Choroid plexus epithelial cell (primary cell): ENCODE results near the gene ADGRD2.

Experiments used
- DNase-seq: peaks from one replicate; pipeline ENCODE4 v3.0.0-alpha.2; 2010; ENCODE audit warnings: low read depth
- H3K4me3 ChIP-seq: 2 replicates; pipeline ENCODE4 v1.5.1; 2011; ENCODE audit warnings: low read depth, mild to moderate bottlenecking, control low read depth, low read length, moderate library complexity
- CTCF ChIP-seq: conservative IDR thresholded peaks from 2 replicates; pipeline ENCODE4 v1.5.1; 2011; ENCODE audit warnings: low read depth, mild to moderate bottlenecking, control low read depth, inconsistent platforms, low read length, moderate library complexity

The ADGRD2 gene

DNA sequence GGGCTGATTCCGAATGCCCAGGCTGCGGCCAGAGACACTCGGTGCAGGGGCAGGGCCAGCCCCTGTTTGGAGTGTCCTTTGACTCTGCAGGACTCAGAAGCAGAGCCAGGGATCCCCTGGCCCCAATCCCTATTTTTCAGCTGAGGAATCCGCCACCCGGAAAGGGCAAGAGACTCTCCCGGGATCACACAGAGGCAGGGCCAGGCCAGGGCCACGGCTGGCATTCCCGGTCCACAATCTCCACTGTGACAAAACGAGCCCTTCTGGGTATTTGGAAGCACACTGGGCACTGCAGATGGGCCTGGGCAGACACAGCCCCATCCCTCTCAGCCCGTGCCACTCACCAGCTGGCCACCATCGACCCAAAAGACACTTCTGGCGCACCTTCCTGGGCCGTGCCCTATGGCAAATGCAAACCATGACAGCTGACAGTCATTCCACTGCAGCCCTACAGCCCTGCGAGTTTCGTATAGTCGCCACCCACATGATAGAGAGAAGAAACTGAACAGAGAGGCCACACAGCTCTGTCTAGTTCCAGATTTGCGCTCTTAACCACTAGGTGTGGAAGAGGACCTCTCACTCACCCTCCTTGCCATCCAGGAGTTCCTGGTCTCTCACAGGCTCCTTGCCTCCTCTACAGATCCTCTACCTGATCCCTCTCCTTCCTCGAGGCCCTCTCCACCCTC lies 43.7 kb downstream of the ADGRD2 start:
- H3K4me3 ChIP-seq: no peak overlapping the region
- no peak for TF ChIP-seq CTCF
- no peak for DNase-seq

- no peak overlapping the region for H3K4me3 ChIP-seq
- no peak for DNase-seq
- TF ChIP-seq CTCF: no peak
Observed at GRCh38 chr9:124495126-124496074, 45.1 kb downstream of the ADGRD2 start.

DNA sequence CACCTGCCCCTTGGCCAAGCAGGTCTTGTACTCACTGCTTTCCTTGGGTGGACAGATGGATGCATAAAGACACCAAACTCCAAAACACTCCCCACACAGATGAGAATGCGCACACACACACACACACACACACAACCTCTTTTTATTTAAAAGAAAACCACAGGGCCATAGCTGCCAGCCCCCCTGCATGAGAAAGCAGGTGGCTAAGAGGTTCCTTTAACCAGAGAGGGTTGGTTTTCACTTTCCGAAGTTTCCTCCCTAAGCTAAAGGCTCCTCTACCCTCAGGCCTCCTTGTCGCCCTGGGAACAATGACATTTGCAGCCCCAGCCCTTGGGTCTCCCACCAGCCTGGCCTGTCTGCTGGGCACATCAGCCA lies 45.8 kb downstream of the ADGRD2 start:
- TF ChIP-seq CTCF: no peak
- DNase-seq: no peak
- no peak overlapping the region for H3K4me3 ChIP-seq

GRCh38 chr9:124496463-124496862 lies 46.2 kb downstream of the ADGRD2 start:
- TF ChIP-seq CTCF: no peak
- DNase-seq: no peak
- no peak overlapping the region for H3K4me3 ChIP-seq

GRCh38 chr9:124497441-124497840 lies 47.2 kb downstream of the ADGRD2 start:
- no peak for TF ChIP-seq CTCF
- H3K4me3 ChIP-seq: no peak overlapping the region
- no peak for DNase-seq

DNA sequence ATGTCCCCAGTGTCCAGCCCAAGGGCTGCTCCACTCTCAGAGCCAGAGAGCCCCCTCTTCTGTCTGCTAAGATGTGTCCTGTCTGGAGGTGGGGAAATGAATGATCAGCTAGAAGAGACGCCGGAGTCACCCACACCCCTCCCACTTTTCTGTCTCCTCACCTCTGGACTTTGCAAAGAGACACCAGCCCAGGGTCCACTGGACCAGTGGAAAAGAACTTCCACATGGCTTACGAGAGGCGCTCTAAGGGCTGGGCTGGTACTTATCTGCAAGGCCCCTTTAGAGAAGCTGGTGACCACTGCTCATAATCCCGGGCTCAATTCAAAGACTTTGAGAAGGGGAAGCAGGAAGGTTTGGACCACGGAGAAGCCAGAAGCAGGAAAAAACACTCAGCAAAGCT lies 47.8 kb downstream of the ADGRD2 start:
- TF ChIP-seq CTCF: no peak
- DNase-seq: no peak
- no peak overlapping the region for H3K4me3 ChIP-seq
